ENCODE results near the gene CNNM4.
A peak's percentile ranks its signal among the peaks of the same experiment; 100 is the strongest.

CNNM4 gene

GRCh38 chr2:96759548-96759947, 1.2 kb upstream of the CNNM4 start:
- DNase-seq: no peak

GRCh38 chr2:96760986-96761832, 507 bp downstream of the CNNM4 start:
- DNase-seq: no peak

DNA sequence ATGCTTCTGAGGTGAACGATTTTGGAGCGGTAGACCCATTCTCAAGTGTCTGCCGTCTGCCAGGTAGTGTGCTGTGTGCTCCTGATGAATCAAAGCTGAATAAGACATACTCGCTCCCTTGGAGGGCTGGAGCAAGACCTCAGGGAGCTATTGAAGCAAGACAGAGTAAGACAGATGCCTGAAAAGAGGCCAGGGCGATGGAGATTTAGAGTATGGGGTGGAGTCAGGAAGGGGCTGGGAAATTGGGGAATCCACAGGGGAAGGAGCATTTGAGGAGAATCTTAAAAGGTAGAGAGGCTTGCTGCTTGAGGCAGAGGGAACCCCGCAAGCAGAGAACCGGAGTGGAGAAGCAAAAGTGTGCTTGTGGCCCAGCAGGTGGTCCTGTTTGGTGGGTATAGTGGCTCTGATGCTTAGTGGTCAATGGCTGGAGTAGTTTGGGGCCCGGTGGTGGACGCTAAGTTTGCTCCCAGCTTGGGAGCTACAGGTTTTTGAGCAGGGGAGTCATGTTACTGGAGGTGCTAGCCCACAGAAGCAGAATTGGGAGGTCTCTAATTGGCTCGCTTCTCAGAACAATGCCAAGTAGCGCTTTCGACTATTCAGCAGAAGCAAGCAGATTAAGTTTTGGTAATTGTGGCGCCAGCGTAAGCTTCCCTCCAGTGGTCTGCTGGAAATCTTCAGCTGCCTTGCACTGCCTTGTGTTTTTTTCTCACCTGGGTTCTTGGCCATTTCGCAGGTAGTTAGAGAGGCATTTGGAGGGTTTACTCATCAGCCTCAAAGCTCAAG, 2.0 kb downstream of the CNNM4 start:
- DNase-seq: no peak

GRCh38 chr2:96763511-96764252, 3.0 kb downstream of the CNNM4 start:
- peak; percentile 20 for DNase-seq

DNA sequence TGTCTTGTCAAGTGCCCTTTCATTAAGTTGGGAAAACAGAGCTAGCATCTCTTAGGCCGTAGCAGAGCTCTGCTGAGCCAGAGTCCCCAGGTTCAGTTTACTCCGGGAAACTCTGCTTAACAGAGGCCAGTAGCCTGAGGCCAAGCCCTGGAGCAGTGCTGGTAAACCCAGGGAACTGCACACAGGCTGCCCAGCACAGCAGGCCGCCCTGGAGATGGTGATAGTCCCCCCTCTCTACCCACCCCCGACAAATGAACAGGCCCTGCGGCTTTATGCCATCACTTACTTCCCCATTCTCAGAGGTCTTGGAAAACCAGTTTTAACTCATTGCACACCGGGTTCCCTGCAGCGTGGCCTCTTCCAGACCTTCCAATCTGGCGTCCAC, 3.5 kb downstream of the CNNM4 start:
- no peak for DNase-seq

DNA sequence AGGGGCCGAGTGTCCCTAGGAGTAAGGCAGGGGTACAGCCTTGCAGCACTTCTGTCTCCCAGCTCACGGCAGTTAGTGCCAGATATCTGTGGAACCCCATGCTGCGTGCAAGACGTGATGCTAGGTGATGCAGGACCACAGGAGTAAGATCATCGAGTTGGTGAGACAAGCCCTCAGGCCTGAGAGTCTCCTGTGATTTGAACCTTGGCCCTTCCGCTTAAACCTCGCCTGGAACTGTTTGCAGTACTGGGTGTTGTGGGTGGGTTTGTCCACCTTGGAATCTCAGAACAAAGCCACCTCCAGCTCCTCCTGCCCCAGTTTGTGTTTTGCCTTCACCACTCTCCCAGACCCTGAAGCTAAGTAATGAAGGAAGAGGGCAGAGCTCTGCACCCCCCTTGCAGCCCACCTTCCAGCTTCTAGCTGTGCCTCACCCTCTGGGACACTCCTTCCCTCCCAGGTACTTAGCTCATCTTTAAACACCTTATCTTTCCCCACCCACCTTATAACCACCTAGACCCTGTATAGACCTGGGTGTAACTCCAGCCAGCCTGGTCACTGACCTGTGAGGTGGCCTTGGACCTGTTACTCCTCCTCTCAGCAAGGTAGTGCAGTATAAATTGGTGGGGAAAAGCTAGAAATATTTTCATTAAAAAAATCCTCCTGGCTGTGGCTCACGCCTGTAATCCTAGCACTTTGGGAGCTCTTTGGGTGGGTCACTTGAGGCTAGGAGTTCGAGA, 6.6 kb downstream of the CNNM4 start:
- no peak for DNase-seq

GRCh38 chr2:96768083-96768561, 7.4 kb downstream of the CNNM4 start:
- DNase-seq: no peak

GRCh38 chr2:96769814-96770213, 9.1 kb downstream of the CNNM4 start:
- no peak for DNase-seq

DNA sequence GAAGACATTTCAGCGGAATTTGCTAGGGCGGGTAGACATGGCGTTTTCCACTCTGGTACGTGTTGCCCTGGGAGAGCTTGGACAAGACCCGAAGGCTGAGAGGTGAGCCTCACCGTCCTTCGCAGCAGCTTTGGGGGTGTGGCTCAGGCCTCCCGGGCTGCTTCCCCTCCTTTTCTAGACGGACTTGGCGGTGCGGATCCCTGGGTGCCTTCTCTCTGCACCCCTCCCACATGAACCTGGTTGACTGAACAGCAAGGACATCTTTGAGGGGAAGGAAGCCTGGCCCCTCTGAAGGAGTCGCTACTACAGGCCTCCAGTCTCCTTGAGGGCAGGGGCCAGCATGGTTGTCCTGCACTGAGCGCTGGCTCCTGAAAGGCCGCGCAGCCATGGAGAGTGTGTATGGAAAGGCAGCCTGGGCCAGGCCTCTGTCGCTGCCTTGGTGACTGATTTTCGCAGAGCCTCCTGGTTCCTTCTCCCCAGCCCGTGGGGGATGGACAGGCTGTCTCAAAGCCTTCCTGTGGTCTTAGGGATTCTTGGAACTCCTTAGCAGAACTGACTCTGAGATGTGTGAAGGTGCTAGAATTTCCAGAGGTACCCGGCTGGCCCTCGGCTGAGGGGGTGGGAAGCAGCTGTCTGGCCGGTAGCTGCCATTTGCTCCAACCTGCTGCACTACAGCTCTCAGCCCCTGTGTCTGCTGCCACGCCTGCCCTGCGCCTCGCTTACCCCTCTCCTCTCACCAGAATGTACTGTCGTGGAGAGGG, 9.9 kb downstream of the CNNM4 start:
- no peak for DNase-seq

DNA sequence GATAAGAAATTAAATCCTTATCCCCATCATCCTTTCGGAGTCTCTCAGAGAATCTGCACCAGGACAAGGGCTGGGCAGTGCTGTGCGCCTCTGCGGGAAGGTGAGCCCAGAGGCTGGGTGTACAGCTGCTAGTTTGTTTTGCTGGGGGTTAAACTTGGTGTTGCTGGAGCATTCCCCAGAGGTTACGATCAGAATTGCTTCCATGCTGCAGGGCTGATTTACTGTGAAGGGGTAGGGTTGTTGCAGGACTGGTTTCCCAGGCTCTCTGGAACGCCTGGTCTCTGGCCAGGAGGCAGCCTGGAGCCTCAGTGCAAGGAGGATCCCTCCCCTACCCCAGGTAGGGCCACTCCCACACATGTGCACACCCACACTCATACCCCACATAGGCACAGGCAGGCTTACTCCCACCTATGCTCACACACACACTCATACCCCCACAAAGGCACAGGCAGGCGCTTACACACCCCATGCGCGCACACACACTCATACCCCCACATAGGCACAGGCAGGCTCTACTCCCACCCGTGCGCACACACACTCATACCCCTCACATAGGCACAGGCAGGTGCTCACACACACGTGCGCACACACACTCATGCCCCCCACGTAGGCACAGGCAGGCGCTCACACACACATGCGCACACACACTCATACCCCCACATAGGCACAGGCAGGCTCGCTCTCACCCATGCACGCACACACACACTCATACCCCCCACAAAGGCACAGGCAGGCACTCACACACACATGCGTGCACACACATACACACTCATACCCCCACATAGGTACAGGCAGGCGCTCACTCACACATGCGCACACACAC, 11.3 kb downstream of the CNNM4 start:
- DNase-seq: no peak

DNA sequence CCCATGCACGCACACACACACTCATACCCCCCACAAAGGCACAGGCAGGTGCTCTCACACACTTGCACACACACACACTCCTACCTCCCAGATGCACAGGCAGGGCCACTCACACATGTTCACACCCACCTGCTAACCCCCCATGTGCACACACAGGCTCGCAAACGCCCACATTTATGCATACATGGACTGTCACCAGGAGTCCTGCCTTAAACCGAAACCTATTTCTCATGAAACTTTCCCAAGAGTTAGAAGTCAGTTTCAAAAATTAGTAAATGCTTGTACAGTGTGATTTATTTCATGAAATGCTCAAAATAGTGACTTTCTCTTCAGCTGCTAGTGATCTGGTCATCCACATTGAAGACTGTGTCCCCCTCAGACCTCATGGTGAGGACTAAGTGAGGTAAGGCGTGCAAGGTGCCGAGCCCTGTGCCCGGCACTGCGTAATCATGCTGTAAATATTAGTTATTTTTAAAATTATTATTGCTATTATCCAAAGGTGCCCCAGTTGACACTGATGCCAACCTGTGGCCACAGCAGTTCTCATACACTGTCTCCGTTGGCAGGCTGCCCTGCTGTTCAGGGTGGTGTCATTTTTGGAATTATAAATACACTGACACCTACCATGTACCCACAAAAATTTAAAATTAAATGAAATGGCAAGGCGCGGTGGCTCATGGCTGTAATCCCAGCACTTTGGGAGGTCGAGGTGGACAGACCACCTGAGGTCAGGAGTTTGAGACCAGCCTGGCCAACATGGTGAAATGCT, 12.4 kb downstream of the CNNM4 start:
- no peak for DNase-seq

GRCh38 chr2:96773922-96774321, 13.2 kb downstream of the CNNM4 start:
- DNase-seq: peak; percentile 23

DNA sequence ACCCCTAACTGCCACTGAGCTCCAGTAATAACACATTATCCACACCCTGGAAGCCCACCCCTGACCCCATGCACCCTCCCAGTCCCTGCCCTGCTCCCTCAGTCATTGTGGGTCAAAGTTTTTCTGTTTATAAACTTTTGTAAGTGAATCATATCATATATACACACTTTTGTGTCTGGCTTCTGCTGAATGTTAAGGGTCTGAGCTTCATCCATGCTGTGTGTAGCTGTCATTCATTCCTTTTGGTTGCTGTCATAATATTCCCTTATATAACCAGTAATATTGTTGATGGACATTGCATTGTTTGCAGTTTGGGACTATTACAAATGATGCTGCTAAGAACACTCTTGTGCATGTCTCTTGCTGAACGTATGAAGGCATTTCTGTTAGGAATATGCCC, 14.5 kb downstream of the CNNM4 start:
- no peak for DNase-seq

- no peak for DNase-seq
These were observed 22.7 kb downstream of the CNNM4 start for GRCh38 chr2:96783388-96783787.

DNA sequence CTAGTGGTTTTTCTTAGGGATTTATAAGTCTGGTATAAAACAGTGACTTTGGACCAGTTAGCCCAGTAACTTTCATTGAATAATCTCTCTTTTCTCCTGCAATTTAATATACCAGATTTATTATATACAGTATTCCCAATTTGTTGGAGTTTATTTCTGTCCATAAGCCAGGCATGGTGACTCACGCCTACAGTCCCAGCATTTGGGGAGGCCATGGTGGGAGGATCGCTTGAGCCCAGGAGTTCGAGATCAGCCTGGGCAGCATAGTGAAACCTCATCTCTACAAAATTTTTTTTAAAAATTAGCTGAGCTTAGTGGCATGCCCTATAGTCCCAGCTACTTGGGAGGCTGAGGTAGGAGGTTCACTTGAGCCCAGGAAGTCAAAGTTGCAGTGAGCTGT, 26.7 kb downstream of the CNNM4 start:
- DNase-seq: no peak

GRCh38 chr2:96788442-96789244, 27.9 kb downstream of the CNNM4 start:
- DNase-seq: no peak

DNA sequence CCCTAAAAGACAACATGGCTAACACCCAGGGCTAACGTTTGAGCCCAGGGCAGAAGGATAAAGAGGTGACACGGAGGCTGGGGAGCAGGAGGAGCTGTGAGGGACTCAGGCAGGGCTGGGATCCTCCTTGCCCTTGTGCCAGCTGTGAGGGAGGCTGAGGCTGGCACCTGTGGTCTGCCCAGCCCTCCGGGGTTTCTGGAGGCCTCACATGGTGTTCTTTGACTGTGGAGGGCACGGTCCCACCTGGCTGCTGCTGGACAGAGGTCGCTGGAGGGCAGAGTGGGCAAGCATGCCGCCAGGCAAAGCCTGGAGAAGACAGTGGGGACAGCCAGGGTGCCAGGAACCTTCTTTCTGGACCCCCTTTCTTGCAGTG, 28.5 kb downstream of the CNNM4 start:
- no peak for DNase-seq

DNA sequence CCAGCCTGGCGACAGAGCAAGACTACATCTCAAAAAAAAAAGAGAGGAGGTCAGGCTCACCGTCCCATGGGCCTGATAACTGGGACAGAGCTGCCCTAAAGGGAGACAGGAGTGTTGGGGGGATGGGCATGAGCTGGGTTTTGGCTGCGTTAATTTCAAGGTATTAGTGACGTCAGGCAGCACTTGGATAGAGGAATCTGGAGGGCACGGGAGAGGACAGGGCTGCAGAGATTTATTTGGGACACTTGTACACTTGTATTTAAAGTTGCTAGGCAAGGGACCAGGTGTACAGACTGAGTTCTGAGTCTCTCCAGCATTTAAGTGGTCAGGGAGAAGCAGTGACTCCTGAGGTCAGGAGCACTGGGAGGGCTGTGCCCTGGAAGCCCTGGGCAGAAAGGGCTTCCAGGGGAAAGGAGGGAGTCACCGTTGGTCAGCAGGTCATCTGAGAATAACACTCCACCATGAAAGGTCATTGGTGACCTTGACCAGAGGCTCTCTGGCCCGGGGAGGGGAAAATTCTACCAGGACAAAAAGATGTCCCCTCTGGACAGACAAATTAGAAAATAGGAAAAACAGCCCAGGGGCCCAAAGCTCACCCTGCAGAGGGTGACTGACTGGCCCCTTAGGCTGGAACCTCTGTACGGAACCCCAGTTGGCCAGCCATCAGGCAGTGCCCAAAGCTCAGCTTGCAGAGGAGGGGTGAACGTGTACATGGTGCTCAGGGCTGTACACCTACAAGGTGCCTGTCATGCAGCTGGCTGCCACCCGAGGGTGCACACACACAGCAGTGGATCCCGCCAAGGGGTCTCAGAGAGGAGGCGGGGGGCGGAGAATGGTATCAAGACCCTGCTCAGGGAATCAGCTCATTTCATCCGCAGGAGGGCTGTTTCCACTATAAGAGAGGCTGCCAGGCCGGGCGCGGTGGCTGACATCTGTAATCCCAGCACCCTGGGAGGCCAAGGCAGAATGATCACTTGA, 32.4 kb downstream of the CNNM4 start:
- no peak for DNase-seq
